KOPT-K1 (cell line): ENCODE results near the gene MRPS11.
"Not testable (repeated sequence)": the region's sequence is repeated elsewhere in the genome, so short reads cannot be mapped to it uniquely, and the experiment has no call there.

Experiments
- H3K27ac ChIP-seq: fragments of 200-600 bp; sonication (generic); 2 replicates; pipeline ENCODE4 v1.5.1; 2016; ENCODE audit warnings: antibody characterized with exemption, mild to moderate bottlenecking, low read depth, low read length; ENCODE audit not compliant: poor library complexity, severe bottlenecking
- H3K36me3 ChIP-seq: fragments of 200-600 bp; sonication (generic); 2 replicates; pipeline ENCODE4 v1.5.1; 2017; ENCODE audit warnings: antibody characterized with exemption, mild to moderate bottlenecking, low read length, moderate library complexity; ENCODE audit not compliant: insufficient read depth
- H3K9me3 ChIP-seq: fragments of 200-600 bp; sonication (generic); 2 replicates; pipeline ENCODE4 v1.5.1; 2017; ENCODE audit warnings: antibody characterized with exemption, low read length, mild to moderate bottlenecking; ENCODE audit not compliant: insufficient read depth, poor library complexity, severe bottlenecking

MRPS11 gene

DNA sequence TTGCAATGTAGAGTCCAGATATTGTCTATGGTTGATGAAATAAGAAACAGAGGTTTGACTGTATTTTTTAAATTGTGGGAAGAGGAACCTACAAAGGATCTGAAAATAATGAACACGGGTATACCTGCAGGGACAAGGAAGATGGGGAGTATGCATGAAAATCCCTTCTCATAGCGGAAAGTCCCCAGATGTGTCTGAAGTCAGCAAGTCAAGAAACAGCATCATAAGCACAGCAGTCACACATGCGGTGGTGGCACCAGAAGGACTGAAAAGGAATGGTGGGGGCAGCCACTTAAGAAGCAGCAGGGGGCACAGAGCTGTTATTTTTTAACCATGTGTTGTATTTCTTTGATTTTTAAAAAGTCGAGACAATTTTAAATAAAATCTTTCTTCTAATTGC lies 4.7 kb downstream of the MRPS11 start:
- Histone ChIP-seq H3K36me3 (peaks cover 73% of the 10 kb centered on the region), H3K9me3 (no peaks in the 10 kb centered on the region), H3K27ac (no peak overlapping the region)

DNA sequence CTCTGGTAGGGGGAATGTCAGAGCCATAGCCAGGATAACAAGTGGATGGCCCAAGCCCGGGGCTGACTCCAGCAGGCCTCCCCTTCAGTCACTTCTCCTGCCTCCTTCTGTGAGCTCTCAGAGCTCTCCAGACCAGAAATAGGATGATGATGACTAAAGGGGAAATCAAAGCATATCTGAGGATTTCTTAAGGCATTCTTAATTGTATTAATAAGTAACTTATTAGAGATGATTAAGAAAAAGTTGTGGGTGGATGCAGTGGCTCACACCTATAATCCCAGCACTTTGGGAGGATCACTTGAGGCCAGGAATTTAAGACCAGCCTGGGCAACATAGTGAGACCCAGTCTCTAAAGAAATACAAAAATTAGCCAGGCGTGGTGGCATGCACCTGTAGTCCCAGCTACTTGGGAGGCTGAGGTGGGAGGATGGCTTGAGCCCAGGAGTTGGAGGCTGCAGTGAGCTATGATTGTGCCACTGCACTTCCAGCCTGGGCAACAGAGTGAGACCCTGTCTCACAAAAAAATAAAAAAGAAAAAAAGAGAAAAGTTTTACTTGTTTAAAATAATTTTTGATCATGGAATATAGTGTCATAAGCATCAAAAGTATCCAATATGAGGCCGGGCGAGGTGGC lies 6.3 kb downstream of the MRPS11 start:
- peaks cover 87% of the 10 kb centered on the region for H3K36me3 ChIP-seq
- H3K27ac ChIP-seq, H3K9me3 ChIP-seq: not testable (repeated sequence)

DNA sequence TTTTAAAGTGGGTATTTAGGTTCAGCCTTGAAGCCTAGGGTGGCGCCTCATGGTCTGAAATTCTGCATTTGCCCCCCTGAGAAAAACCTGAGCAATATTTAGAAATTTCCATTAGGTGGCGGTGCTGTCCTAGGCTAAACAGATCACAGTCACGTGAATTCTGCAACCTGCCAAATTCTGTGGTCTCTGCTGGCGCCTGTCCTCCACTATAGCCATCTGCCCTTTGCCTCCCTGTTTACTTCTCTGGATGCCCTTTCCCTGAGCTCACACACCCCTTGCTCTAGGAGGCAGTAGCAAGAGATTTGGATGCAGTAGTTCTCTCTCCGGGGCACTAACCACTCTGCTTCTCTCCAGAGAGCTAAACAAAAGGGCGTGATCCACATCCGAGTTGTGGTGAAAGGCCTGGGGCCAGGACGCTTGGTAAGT lies 9.1 kb downstream of the MRPS11 start:
- Histone ChIP-seq H3K27ac (no peak overlapping the region), H3K36me3 (peaks cover 61% of the 10 kb centered on the region), H3K9me3 (no peaks in the 10 kb centered on the region)

DNA sequence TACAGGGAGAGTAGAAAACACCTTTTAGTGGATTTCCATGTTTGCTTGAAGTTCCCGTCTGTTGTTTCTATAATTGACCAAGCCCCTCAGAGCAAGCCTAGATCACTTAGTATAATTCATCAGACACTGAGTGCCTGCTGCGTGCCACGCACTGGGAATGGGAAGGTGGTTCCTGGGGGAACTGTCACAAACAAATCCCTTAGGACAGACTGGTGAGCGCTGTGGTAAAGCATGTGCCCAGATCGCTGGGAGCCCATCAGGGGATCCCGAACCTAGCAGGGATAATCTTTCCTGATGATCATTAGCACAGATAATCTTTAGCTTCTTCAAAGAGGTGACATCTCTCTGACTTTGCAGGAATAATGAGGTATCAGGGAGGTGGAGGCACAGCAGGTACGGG lies 9.6 kb downstream of the MRPS11 start:
- peaks cover 56% of the 10 kb centered on the region for H3K36me3 ChIP-seq
- no peak overlapping the region for H3K27ac ChIP-seq
- no peaks in the 10 kb centered on the region for H3K9me3 ChIP-seq

DNA sequence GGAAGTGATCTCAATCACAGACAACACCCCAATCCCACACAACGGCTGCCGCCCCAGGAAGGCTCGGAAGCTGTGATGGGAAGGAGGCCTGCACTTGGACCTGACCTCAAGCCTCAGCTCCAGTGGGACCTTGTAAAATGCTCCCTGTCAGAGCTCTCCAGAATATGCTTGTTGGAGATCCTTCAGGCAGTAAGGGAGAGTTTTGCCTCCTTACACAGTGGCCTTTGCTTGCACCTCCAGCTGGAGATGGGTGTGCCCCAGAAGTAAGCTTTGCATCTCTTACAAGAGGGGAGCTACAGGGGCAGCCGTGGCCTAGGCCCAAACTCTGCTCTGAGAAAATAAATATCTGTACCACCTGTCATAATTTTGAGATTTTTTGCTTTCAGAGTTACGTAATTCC lies 10.4 kb downstream of the MRPS11 start:
- H3K9me3 ChIP-seq = no peaks in the 10 kb centered on the region
- no peak overlapping the region for H3K27ac ChIP-seq
- peaks cover 49% of the 10 kb centered on the region for H3K36me3 ChIP-seq

DNA sequence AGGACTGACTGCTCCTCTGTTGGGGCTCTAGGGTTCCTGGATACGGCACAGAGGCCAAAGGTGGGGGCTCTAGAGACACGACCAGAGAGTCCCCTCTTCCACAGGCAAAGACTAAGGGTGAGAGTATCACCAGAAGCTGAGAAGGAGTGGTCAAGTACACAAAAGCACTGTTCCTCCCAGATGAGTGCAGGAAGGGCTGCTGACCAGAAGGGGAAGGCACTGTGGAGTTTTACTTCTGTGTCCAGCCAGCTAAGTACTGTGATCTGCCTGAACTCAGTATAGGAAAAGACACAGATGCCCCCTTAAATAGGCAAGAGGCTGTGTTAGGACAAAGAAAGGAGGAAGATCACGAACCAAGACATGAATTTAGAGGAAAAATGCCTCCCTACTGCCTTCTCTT lies 11.7 kb downstream of the MRPS11 start:
- Histone ChIP-seq H3K27ac (no peak overlapping the region), H3K36me3 (peaks cover 41% of the 10 kb centered on the region), H3K9me3 (no peaks in the 10 kb centered on the region)

DNA sequence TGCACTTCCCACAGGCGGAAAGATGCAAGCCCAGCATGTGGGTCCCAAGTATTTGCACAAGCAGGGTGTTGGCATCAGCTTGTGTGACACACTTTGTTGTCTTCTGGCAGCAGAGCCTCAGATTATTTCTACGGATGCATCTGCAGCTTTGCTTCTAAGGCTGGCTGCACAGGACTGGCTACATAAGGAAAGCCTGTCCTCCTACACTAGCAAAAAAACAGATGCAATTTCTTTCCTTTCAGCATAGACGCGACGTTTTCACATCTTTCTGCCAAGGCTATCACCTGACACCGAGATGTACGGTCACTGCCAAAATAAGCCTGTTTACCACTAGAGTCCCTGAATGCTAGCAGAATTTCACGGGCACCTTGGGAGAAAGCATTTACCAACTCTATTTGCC lies 13.5 kb downstream of the MRPS11 start:
- Histone ChIP-seq H3K27ac (no peak overlapping the region), H3K9me3 (no peaks in the 10 kb centered on the region), H3K36me3 (peaks cover 27% of the 10 kb centered on the region)

DNA sequence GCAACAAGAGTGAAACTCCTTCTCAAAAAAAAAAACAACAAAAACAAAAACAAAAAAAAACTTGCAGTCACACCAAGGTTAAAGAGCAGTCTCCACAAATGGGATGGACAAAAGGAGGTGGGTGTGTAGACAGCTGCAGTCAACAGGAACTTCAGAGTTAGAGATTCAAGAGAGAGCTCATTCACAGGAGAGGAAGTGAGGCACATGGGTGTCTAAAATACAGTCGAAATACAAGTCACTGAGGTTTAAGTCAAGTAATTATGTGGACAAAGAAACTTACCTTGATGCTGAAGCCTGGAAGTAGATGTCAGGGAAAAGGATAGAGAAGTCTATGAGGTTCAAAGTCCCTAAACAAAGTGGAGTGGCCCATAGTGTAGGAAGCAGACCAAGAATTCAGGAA lies 14.8 kb downstream of the MRPS11 start:
- no peaks in the 10 kb centered on the region for H3K9me3 ChIP-seq
- no peak overlapping the region for H3K27ac ChIP-seq
- peaks cover 14% of the 10 kb centered on the region for H3K36me3 ChIP-seq

DNA sequence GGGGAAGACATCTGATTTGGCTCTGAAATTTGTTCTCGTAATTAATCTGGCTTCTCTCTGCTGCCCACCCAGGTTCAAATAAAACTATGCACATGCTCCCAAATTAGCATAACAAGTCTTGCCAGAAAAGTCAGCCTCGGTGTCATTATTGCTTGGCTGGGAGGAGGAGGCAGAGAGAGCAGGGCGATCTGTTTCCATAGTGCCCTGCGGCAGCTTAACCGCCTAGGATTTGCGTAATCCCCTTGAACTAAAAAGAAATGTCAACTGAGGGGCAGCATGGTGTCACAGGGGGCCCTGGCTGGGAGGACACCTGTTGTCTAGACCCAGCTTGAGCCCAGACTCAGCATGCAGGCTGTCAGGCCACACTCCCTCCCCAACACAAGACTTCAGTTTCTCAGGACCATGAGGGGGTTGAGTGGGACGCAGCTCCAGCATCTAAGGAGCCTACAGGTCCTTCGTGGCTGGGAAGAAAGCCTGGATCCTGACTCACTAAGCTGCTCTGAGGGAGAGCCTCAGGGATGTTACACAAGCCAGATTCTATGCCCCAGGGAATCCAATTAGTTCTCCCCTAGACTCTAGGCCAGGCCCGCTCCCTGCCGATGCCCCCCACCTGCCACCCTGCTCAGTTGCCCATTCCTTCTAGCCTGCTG lies 17.3 kb downstream of the MRPS11 start:
- Histone ChIP-seq H3K27ac (no peak overlapping the region), H3K9me3 (no peaks in the 10 kb centered on the region), H3K36me3 (no peaks in the 10 kb centered on the region; the same call in 1 of the 2 replicates)

DNA sequence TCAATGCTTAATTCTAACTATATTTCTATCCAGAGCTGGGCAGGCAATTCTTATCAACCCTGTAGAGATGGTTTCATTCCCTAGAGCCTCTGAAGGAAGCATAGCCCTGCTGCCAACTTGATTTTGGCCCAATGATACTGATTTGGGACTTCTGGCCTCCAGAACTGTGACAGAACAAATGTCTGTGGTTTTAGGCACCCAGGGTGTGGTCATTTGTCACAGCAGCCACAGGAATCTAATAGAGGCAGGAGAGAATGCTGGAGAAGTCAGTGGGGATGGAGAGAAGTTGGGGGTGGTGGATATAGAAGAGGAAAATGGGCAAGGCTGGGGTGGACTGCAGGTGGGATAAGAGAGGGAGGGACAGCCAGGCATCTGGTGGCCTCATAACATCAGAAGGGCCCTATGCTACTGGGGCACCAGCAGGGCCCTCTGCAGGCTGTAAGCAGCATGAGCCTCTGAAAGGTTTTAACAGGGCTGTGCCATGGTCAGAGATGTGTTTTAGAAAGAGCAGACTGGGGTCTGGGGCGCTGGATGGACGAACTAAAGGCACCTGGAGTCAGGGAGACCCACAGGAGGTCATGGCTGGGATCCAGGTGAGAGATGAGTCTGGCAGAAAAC lies 19.8 kb downstream of the MRPS11 start:
- H3K36me3 ChIP-seq = no peaks in the 10 kb centered on the region
- no peaks in the 10 kb centered on the region for H3K9me3 ChIP-seq
- H3K27ac ChIP-seq = no peak overlapping the region

DNA sequence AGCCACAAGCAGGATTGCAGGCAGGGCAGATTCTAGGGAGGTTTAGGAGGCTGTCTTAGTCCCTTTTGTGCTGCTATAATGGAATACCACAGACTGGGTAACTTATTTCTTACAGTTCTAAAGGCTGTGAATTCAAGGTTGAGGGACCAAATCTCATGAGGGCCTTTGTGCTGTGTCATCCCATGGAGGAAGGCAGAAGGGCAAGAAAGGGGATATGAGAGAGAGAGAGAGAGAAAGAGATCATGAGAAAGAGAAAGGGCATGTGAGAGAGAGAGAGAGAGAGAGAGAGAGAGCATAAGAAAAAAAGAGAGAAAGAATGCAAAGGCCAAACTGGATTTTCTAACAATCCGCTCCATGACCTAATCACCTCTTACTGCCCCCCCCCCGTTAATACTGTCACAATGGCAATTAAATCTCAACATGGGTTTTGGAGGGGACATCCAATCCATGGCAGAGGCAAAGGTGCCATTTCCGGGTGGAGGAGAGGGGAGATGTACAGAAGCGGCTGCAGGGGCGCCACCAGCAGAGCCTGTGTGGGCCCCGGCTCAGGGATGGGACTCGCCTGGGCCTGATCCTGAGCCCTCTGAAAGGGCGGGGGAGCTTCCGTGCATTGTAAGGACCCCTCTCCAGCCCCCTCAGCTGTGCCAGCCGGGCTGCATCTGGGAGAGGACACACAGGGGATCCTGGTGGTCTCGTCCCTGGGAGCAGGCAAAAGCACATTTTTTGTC lies 20.5 kb downstream of the MRPS11 start:
- H3K36me3 ChIP-seq = no peaks in the 10 kb centered on the region
- no peaks in the 10 kb centered on the region for H3K9me3 ChIP-seq
- H3K27ac ChIP-seq = no peak overlapping the region

DNA sequence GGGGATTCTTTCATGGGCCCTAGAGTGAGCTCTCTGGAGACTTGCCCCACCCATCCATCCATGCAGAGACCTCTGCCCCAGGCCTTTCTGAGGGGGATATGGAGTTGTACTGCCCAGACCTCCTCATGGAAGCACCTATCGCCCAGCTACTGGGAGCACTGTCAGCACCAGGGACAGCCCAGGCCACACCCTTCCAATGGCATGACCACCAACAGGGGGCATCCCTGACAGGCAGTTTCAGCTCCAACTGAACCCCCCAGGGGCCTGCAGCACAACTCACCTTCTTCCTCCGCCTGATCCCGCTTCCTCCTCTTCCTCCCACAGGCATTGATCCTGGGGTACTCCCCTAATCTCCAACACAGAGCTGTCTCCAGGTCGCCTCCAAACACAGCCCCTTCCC lies 21.8 kb downstream of the MRPS11 start:
- no peak overlapping the region for H3K27ac ChIP-seq
- no peaks in the 10 kb centered on the region for H3K36me3 ChIP-seq
- H3K9me3 ChIP-seq = no peaks in the 10 kb centered on the region

DNA sequence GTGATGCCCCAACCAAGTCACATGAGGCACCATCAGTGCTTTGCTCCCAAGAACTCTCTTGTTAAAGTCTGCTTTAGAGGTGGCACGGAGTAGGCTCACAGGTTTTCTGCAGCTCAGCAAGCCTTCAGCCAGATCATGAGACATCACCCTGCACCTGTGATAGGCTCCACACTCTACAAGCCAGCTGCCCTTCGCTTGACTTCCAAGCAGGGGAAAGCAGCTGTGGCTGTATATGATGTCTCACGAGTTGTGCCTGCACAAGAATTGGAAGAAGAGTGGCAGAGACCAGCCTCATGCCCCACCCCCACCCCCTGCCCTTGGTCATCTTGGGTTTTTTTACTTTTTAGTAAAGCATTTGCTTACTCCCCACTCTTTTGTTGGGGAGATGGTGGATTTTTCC lies 22.5 kb downstream of the MRPS11 start:
- Histone ChIP-seq H3K36me3 (no peaks in the 10 kb centered on the region), H3K9me3 (no peaks in the 10 kb centered on the region), H3K27ac (no peak overlapping the region)

DNA sequence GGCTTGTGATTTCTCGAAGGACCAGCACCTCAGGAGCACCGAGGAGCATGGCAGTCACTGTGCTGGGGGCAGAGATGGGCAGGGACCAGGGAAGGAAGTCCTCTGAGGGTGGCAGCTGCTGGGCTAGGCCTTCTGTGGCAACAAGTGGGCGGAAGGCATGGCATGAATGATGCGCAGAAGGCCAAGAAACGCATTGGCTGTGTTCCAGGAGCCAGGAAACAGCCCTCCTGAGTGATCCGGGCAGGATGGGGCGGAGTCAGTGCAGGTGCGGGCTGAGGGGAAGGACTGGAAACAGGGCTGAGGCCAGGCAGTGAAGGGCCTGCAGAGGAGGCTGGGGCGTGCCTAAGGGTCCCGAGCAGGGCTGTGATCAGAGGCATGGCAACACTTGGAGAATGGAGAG lies 23.6 kb downstream of the MRPS11 start:
- no peak overlapping the region for H3K27ac ChIP-seq
- H3K9me3 ChIP-seq = no peaks in the 10 kb centered on the region
- H3K36me3 ChIP-seq = no peaks in the 10 kb centered on the region

DNA sequence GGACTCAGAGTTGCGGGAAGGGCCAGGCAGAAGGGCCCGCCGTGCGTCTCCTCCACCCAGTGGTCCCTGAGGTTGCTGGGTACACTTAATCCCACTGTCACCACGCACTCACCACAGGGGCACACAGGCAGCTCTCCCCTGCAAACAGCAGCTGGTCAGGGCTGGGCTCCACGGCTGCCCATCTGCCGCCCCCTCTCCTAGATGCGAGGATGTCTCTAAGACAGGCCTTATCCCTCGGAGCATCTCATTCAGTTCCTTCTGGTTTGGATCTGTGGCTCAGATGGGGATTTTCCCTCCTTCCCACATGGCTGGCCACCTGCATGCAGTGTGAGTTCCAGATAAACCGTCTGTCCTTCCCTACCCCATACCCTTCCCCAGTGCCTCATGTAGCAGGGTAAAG lies 26.3 kb downstream of the MRPS11 start:
- Histone ChIP-seq H3K36me3 (no peaks in the 10 kb centered on the region), H3K9me3 (no peaks in the 10 kb centered on the region), H3K27ac (no peak overlapping the region)
